CD14-positive monocyte (primary cell): Measurements from ENCODE around the gene FBXO10. TPM values are rescaled to one million over a fixed set of nuclear protein-coding genes. Genes with fewer than 3 reads are reported as not detected.

ENCODE experiments used
- DNase-seq, 3 donors: peaks; one replicate each; pipeline ENCODE4 v3.0.0-alpha.2; 2011 to 2022
- H2AFZ ChIP-seq: 2 replicates; pipeline ENCODE4 v1.6.0; 2012; ENCODE audit warnings: mild to moderate bottlenecking, low read depth, low read length, inconsistent platforms; ENCODE audit not compliant: insufficient read depth, poor library complexity, severe bottlenecking
- H3K27ac ChIP-seq, 2 donors: 1 replicate in 1 of 2; 2 replicates in 1 of 2; pipeline ENCODE4 v1.5.1; 2012 to 2013; ENCODE audit warnings: low read length in 2 of 2, control low read depth in 1 of 2, inconsistent platforms in 1 of 2, low read depth in 1 of 2, mild to moderate bottlenecking in 1 of 2
- H3K27me3 ChIP-seq, 2 donors: one replicate each; pipeline versions ENCODE4 v1.6.0 to v1.6.1; 2011 to 2013; ENCODE audit warnings: low read length in 2 of 2; ENCODE audit not compliant: control insufficient read depth in 2 of 2, insufficient read depth in 2 of 2
- H3K36me3 ChIP-seq, 2 donors: replicated peaks in 1 of 2; 1 replicate in 1 of 2; 2 replicates in 1 of 2; pipeline versions ENCODE4 v1.5.1 to v1.6.1; 2012 to 2013; ENCODE audit warnings: low read length in 2 of 2, control low read depth in 1 of 2, inconsistent platforms in 1 of 2, mild to moderate bottlenecking in 1 of 2; ENCODE audit not compliant: insufficient read depth in 2 of 2, control insufficient read depth in 1 of 2
- H3K4me1 ChIP-seq, 2 donors: 1 replicate in 1 of 2; 2 replicates in 1 of 2; pipeline versions ENCODE4 v1.5.1 to v1.6.1; 2012 to 2013; ENCODE audit warnings: low read length in 2 of 2, control low read depth in 1 of 2, inconsistent platforms in 1 of 2, mild to moderate bottlenecking in 1 of 2, moderate library complexity in 1 of 2; ENCODE audit not compliant: insufficient read depth in 2 of 2, control insufficient read depth in 1 of 2
- H3K4me2 ChIP-seq: replicated peaks from 2 replicates; pipeline ENCODE3; 2012; ENCODE audit warnings: low read length, moderate library complexity, mild to moderate bottlenecking; ENCODE audit not compliant: poor library complexity, severe bottlenecking; ENCODE audit errors: extremely low read depth
- H3K4me3 ChIP-seq, 3 experiments: fragments of 200-600 bp in 1 of 3; sonication (generic) in 1 of 3; replicated peaks in 1 of 3; 1 replicate in 2 of 3; 2 replicates in 1 of 3; pipeline ENCODE4 v1.5.1; 2011 to 2013; ENCODE audit warnings: low read length in 3 of 3, mild to moderate bottlenecking in 3 of 3, control low read depth in 2 of 3, low read depth in 2 of 3, inconsistent platforms in 1 of 3, moderate library complexity in 1 of 3
- H3K79me2 ChIP-seq: 2 replicates; pipeline ENCODE4 v1.6.0; 2012; ENCODE audit warnings: mild to moderate bottlenecking, control low read depth, inconsistent platforms, low read length, moderate library complexity; ENCODE audit not compliant: insufficient read depth
- H3K9ac ChIP-seq: 2 replicates; pipeline ENCODE4 v1.6.0; 2017; ENCODE audit warnings: low read length, mild to moderate bottlenecking; ENCODE audit not compliant: insufficient read depth, poor library complexity, severe bottlenecking
- H3K9me3 ChIP-seq, 2 donors: replicated peaks in 1 of 2; 1 replicate in 1 of 2; 2 replicates in 1 of 2; pipeline versions ENCODE4 v1.5.1 to v1.6.1; 2012 to 2013; ENCODE audit warnings: low read length in 2 of 2, control low read depth in 1 of 2; ENCODE audit not compliant: control insufficient read depth in 1 of 2, insufficient read depth in 1 of 2
- H4K20me1 ChIP-seq: 2 replicates; pipeline ENCODE4 v1.6.0; 2012; ENCODE audit warnings: mild to moderate bottlenecking, low read length, control low read depth, moderate library complexity; ENCODE audit not compliant: insufficient read depth
- H3K27ac Mint-ChIP-seq, 7 donors: one replicate each; pipeline ENCODE4 v1.8.0; 2020; ENCODE audit warnings: mild to moderate bottlenecking in 7 of 7, mixed read lengths in 7 of 7, moderate library complexity in 6 of 7, inconsistent platforms in 2 of 7
- H3K27me3 Mint-ChIP-seq, 3 donors: one replicate each; pipeline ENCODE4 v1.8.0; 2021 to 2022; ENCODE audit warnings: low read depth in 3 of 3, mild to moderate bottlenecking in 3 of 3, mixed read lengths in 3 of 3, moderate library complexity in 3 of 3, inconsistent platforms in 1 of 3
- H3K36me3 Mint-ChIP-seq, 2 donors: one replicate each; pipeline ENCODE4 v1.8.0; 2020; ENCODE audit warnings: mixed read lengths in 2 of 2, inconsistent platforms in 1 of 2, mild to moderate bottlenecking in 1 of 2
- H3K4me1 Mint-ChIP-seq: one replicate; pipeline ENCODE4 v1.8.0; 2020; ENCODE audit warnings: mild to moderate bottlenecking, mixed read lengths
- H3K4me3 Mint-ChIP-seq, 2 donors: one replicate each; pipeline ENCODE4 v1.8.0; 2020; ENCODE audit warnings: mild to moderate bottlenecking in 2 of 2, mixed read lengths in 2 of 2, moderate library complexity in 1 of 2
- H3K9me3 Mint-ChIP-seq, 7 donors: one replicate each; pipeline ENCODE4 v1.8.0; 2020 to 2022; ENCODE audit warnings: mixed read lengths in 7 of 7, mild to moderate bottlenecking in 6 of 7, moderate library complexity in 6 of 7, inconsistent platforms in 2 of 7
- WGBS: methylation state at CpG from one replicate; pipeline ENCODE4 v1.1.5; 2013; ENCODE audit warnings: missing lambda C conversion rate; ENCODE audit not compliant: insufficient coverage; 5-methylcytosine and 5-hydroxymethylcytosine counted together
- intact Hi-C, 2 donors: fragments of 100-400 bp; cut with micrococcal nuclease; formaldehyde crosslinking; loops; one replicate each; pipeline versions ENCODE4 v1.15.0 to v1.15.1; 2023
- polyA plus RNA-seq, 3 donors: library from polyadenylated mRNA; depleted of rRNA in 1 of 3; unstranded in 2 of 3; stranded (reverse) in 1 of 3; fragments of 300-500 nt in 2 of 3; fragments of >200 nt in 1 of 3; fragmentation: Illumina TruSeq in 2 of 3; gene quantifications; 1 replicate in 2 of 3; 2 replicates in 1 of 3; pipeline ENCODE4 v1.2.3, GENCODE V29; 2012 to 2021
- TF ChIP-seq, protein P1 (sequence below): fragments of 200-600 bp; IDR thresholded peaks from one replicate; pipeline ENCODE4 v1.8.0; 2022; ENCODE audit warnings: antibody characterized with exemption, mild to moderate bottlenecking

The FBXO10 gene
- polyA plus RNA-seq, 3 donors = 0.08 to 1.5 TPM; not detected in 1

DNA sequence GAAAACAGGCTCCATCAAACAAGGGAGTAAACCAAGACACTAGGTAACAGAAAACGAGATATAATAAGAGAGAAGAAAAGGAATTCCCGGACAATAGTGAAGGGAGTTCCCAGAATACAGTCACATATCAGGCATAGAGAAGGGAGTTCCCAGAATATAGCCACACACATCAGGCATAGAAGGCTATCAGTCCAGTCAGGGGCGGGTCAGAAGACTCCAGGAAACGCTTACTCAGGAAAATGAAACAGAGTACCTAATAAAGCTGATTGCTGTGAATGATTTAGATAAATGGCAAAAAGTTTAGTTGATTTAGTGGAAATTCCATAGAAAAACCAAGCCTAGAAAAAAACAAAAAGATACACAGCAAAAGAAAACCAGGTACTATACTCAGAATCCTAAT lies 11.3 kb upstream of the FBXO10 start:
- Mint-ChIP-seq H3K9me3 (no peaks in the 10 kb centered on the region), H3K4me1 (peaks cover 27% of the 10 kb centered on the region), H3K36me3 (peaks cover 57 to 63% of the 10 kb centered on the region in 2 donors), H3K4me3 (no peak overlapping the region), H3K27ac (peak overlapping the region in 3 of 7 donors; percentile 30 to 61 (median 50)), H3K27me3 (peaks cover 0 to 4% (median 0%) of the 10 kb centered on the region in 3 donors)
- Histone ChIP-seq H3K4me2 (no peak overlapping the region), H3K79me2 (peaks cover 49% of the 10 kb centered on the region), H2AFZ (no peak overlapping the region), H3K27ac (no peak overlapping the region), H3K27me3 (no peaks in the 10 kb centered on the region), H3K4me1 (peaks cover 18 to 22% of the 10 kb centered on the region in 2 donors), H3K9me3 (no peaks in the 10 kb centered on the region), H3K36me3 (peaks cover 49 to 65% of the 10 kb centered on the region in 2 donors), H3K4me3 (no peak overlapping the region), H3K9ac (no peak overlapping the region), H4K20me1 (peaks cover 21% of the 10 kb centered on the region)
- peak in 1 of 3 donors; percentile 19 for DNase-seq
- TF ChIP-seq, protein P1, sequence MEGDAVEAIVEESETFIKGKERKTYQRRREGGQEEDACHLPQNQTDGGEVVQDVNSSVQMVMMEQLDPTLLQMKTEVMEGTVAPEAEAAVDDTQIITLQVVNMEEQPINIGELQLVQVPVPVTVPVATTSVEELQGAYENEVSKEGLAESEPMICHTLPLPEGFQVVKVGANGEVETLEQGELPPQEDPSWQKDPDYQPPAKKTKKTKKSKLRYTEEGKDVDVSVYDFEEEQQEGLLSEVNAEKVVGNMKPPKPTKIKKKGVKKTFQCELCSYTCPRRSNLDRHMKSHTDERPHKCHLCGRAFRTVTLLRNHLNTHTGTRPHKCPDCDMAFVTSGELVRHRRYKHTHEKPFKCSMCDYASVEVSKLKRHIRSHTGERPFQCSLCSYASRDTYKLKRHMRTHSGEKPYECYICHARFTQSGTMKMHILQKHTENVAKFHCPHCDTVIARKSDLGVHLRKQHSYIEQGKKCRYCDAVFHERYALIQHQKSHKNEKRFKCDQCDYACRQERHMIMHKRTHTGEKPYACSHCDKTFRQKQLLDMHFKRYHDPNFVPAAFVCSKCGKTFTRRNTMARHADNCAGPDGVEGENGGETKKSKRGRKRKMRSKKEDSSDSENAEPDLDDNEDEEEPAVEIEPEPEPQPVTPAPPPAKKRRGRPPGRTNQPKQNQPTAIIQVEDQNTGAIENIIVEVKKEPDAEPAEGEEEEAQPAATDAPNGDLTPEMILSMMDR = no peak
- intact Hi-C loops = loop anchor here (5.0 to 10.0 kb wide), 2 partner anchors 165 to 217 kb away; partner anchors contain the start of genes DCAF10 (in 1 of the 2) and GRHPR (in 1 of the 2)
- WGBS = no CpG with 5 or more reads among the region's 4 CpGs

DNA sequence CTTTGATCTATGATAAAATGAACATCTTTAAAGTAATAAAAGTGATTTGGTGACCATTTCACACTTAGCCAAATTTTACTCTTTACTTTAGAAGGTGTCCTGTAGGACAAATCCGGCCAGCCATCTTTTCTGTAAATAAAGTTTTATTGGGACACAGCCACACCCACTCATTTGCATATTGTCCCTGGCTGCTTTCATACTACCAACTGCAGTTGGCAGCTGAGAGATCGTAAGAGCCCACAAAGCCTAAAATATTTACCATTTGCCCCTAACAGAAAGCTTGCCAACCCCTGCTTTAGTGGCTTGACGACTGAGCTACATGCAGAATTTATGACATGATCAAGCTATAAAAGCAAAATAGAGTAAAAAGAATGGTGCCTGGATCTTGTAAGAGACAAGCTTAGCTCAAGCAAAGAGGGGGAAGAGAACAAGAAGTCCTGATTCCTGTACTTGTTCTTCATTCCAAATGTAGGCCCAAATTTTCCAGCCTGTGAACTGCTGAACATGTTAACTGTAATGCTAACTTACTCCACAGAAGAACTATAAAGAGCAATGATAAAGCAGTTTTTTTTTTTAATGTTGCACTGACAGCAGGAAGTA lies 7.4 kb upstream of the FBXO10 start:
- H3K4me2 ChIP-seq = no peak overlapping the region
- H3K9ac ChIP-seq = no peak overlapping the region
- H3K36me3 Mint-ChIP-seq = peaks cover 62 to 64% of the 10 kb centered on the region in 2 donors
- peaks cover 55 to 83% of the 10 kb centered on the region in 2 donors for H3K36me3 ChIP-seq
- intact Hi-C loops = loop anchor here in 1 of 2 donors (10.0 kb wide), 1 partner anchor 221 kb away; the partner anchor contains the start of gene DCAF10
- H3K27ac Mint-ChIP-seq = peak overlapping the region in 1 of 7 donors; percentile 12
- peak overlapping the region in 1 of 2 donors; percentile 60 for H3K27ac ChIP-seq
- no peak overlapping the region for H2AFZ ChIP-seq
- no peaks in the 10 kb centered on the region for H3K9me3 Mint-ChIP-seq
- no CpG with 5 or more reads among the region's 3 CpGs for WGBS
- no peaks in the 10 kb centered on the region for H3K4me1 Mint-ChIP-seq
- no peaks in the 10 kb centered on the region for H3K4me1 ChIP-seq
- TF ChIP-seq, protein P1 = no peak
- H3K4me3 Mint-ChIP-seq = no peak overlapping the region
- H3K79me2 ChIP-seq = peaks cover 19% of the 10 kb centered on the region
- no peaks in the 10 kb centered on the region for H3K9me3 ChIP-seq
- H4K20me1 ChIP-seq = peaks cover 6% of the 10 kb centered on the region
- H3K27me3 Mint-ChIP-seq = no peaks in the 10 kb centered on the region
- H3K27me3 ChIP-seq = no peaks in the 10 kb centered on the region
- no peak for DNase-seq
- no peak overlapping the region for H3K4me3 ChIP-seq
